Measurements from ENCODE around the gene NKTR. TPM values are rescaled to one million over a fixed set of nuclear protein-coding genes. Genes with fewer than 3 reads are reported as not detected.

The NKTR gene
- total RNA-seq = 7.8 and 34.3 TPM in 2 replicates

DNA sequence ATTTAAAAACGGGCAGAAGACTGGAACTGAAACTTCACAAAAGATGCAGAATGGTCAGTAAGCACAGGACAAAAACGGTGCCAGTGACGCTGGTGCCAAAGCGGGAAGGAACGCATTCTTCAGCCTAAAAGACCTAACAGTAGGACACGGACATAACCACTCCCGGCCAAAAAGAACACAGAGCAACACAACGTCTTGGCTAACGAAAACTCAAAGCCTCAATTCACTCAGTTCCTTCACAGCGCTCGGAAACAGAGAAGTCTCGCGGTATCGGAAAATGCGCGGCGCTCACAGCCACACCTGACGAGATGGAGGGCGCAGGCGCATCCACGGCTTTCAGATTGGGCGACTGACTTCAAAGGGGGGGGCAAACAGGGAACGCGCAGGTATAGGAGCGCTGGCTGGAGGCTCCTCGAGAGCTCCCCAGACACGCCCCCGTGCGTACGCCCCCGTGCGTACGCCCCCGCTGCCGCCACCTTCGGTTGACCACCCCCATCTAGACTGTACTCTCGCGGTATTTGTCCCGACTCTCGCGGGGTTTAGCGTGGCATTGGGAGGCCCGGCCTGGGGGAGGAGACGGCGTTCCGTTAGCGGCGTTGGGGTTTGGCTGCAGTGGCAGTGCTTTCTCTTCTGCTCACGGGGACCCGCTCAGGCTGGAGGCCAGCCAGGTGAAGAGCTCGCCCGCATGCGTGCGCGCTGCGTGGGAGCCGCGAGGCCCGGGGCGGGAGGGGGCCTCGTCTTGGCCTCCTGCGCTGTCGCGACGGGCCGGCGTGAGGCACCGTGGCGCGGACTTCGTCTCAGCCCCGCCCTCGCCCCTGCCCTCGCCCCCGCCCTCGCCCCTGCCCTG, at the start of gene NKTR:
Gene NKTR, plus strand, starts transcription at position 576 of the 847 bp plus-strand sequence. CDS start 321 bp downstream, outside the sequence.

DNA sequence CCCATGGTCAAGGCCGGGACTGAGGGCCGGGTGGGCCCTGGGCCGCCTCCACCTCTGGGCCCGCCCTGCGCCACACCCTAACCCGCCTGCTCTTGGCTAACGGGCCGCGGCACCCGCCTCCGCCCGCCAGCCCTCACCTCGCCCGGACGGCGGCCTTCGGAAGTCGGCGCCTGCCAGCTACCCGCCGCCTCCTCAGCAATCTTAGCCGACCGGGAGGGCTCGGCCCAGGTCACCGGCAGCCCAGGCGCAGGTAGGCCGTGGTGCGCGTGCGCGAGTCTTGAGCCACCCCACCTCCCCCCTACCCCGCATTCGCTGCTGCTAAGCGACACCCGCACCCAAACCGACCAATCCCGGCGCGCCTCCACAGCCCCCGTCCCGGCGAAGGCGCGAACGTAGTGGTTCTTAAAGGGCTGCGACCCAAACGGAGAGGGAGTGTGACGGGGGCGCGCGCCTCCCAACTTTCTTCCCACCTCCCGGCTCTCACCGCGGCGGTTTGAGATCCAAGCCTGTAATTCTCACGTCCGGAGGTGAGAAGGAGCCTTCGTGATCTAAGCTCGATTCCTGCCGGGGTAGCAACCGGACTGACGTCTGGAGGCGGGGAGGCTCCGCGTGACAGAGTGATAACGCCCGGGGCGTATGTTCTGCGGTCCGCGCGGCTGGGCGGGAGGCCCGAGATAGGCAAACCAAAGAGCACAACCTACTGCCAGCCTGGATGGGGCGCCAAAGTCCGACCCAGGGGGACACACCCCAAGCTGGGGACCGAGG, 18.6 kb upstream of the NKTR start, which contains the start of gene SEC22C:
Gene SEC22C, minus strand, starts transcription at position 259 of the 765 bp plus-strand sequence. CDS start 12,921 bp downstream, outside the sequence.

GRCh38 chr3:42653560-42654330, 53.3 kb downstream of the NKTR start, which contains the start of gene ZBTB47:
ZBTB47 (plus strand) TSS chr3:42653697; CDS start chr3:42658356, 4,659 bp downstream.

GRCh38 chr3:42685363-42685881, 84.9 kb downstream of the NKTR start, which contains the start of gene KLHL40:
KLHL40 (plus strand) TSS chr3:42685537; CDS start chr3:42685619, 82 bp downstream.

Other genes starting within 250 kb of the NKTR start
- gene LYZL4, start 190.1 kb upstream of the NKTR start, total RNA-seq = not detected in 2 replicates
- gene VIPR1, start 98.0 kb upstream of the NKTR start, total RNA-seq = 0.13 and 1.2 TPM in 2 replicates
- 54.9 and 63.0 TPM in 2 replicates for gene SEC22C, start 18.7 kb upstream of the NKTR start, total RNA-seq
- gene SS18L2, start 9.8 kb upstream of the NKTR start, total RNA-seq = 21.4 and 24.0 TPM in 2 replicates
- gene ZBTB47, start 53.0 kb downstream of the NKTR start, total RNA-seq = 9.3 and 10.2 TPM in 2 replicates
- not detected in 2 replicates for gene KLHL40, start 84.9 kb downstream of the NKTR start, total RNA-seq
- not detected in 2 replicates for gene HHATL, start 102.1 kb downstream of the NKTR start, total RNA-seq
- gene CCDC13, start 172.6 kb downstream of the NKTR start, total RNA-seq = 1.8 and 2.2 TPM in 2 replicates
- 78.2 and 161 TPM in 2 replicates for gene HIGD1A, start 203.8 kb downstream of the NKTR start, total RNA-seq
- 0.91 and 1.1 TPM in 2 replicates for gene ACKR2, start 208.8 kb downstream of the NKTR start, total RNA-seq